Bronchial epithelial cell (primary cell): ENCODE measurements around the gene PPP2R5C. TPM values are rescaled to one million over a fixed set of nuclear protein-coding genes. Genes with fewer than 3 reads are reported as not detected.

Experiments
- DNase-seq: peaks from one replicate; pipeline ENCODE4 v3.0.0-alpha.2; 2010; ENCODE audit warnings: low read depth
- FAIRE-seq: peaks from 2 replicates; lab custom pipeline; 2011; peaks lifted over from hg19 to GRCh38; lab: Jason Lieb, UNC
- H3K27me3 ChIP-seq: 2 replicates; pipeline ENCODE4 v1.5.1; 2011; ENCODE audit warnings: low read length; ENCODE audit not compliant: control insufficient read depth, insufficient read depth
- H3K36me3 ChIP-seq: 2 replicates; pipeline ENCODE4 v1.5.1; 2011; ENCODE audit warnings: low read length; ENCODE audit not compliant: control insufficient read depth, insufficient read depth
- H3K4me3 ChIP-seq: 2 replicates; pipeline ENCODE4 v1.5.1; 2011; ENCODE audit warnings: mild to moderate bottlenecking, low read depth, low read length, control low read depth
- total RNA-seq: library from RNA; depleted of rRNA; stranded (reverse); fragments of >200 nt; gene quantifications from 2 replicates; pipeline ENCODE4 v1.2.1, GENCODE V29; 2014
- TF ChIP-seq, protein P1 (sequence below): IDR thresholded peaks from 2 replicates; pipeline ENCODE4 v1.5.1; 2011; ENCODE audit warnings: mild to moderate bottlenecking, moderate library complexity, low read length, control low read depth, inconsistent platforms; ENCODE audit not compliant: insufficient read depth, severe bottlenecking

The PPP2R5C gene
- total RNA-seq, 1 donor from 2014 or later: 71.3 TPM

- H3K4me3 ChIP-seq: no peak overlapping the region
- no peaks in the 10 kb centered on the region for H3K27me3 ChIP-seq
- DNase-seq (no peak), FAIRE-seq (no peak)
- TF ChIP-seq, protein P1, sequence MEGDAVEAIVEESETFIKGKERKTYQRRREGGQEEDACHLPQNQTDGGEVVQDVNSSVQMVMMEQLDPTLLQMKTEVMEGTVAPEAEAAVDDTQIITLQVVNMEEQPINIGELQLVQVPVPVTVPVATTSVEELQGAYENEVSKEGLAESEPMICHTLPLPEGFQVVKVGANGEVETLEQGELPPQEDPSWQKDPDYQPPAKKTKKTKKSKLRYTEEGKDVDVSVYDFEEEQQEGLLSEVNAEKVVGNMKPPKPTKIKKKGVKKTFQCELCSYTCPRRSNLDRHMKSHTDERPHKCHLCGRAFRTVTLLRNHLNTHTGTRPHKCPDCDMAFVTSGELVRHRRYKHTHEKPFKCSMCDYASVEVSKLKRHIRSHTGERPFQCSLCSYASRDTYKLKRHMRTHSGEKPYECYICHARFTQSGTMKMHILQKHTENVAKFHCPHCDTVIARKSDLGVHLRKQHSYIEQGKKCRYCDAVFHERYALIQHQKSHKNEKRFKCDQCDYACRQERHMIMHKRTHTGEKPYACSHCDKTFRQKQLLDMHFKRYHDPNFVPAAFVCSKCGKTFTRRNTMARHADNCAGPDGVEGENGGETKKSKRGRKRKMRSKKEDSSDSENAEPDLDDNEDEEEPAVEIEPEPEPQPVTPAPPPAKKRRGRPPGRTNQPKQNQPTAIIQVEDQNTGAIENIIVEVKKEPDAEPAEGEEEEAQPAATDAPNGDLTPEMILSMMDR: no peak
- no peaks in the 10 kb centered on the region for H3K36me3 ChIP-seq
Measured at GRCh38 chr14:101715210-101716076, 46.1 kb upstream of the PPP2R5C start.

GRCh38 chr14:101716077-101716950 is 45.2 kb upstream of the PPP2R5C start:
- Histone ChIP-seq H3K4me3 (no peak overlapping the region), H3K36me3 (no peaks in the 10 kb centered on the region), H3K27me3 (no peaks in the 10 kb centered on the region)
- FAIRE-seq: no peak
- TF ChIP-seq, protein P1: no peak
- DNase-seq: no peak

DNA sequence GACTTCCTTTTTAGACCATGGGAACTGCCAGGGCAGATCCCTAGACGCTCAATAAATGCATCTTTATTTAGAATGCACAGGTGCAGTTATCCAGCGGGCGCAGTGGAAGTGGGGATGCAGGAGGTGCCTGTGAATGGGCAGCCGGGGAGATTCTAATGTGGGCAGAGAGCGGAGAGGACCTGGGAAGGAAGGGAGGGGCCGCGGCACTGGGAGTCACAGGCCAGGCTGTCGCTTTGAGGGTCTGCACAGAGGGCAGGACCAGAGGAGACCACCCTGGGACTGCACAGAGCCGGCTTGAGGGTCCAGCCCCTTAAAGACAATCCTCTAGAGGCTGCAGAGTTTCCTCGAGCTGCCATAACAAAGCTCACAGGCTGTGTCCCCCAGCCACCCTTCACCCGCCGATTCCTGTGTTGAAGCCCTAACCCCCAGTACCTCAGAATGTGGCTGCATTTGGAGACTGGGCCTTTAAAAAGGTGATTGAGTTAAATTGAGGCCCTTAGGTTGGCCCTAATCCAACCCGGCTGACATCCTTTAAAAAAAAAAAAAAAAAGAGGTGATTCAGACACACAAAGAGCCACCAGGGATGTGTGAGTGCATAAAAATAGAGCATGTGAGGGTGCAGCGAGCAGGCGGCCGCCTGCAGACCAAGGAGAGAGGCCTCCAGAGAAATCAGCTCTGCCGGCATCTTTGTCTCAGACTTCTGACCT is 44.4 kb upstream of the PPP2R5C start:
- no peaks in the 10 kb centered on the region for H3K36me3 ChIP-seq
- no peaks in the 10 kb centered on the region for H3K27me3 ChIP-seq
- DNase-seq (peak; percentile 21), FAIRE-seq (no peak)
- no peak overlapping the region for H3K4me3 ChIP-seq
- TF ChIP-seq, protein P1: no peak

- Histone ChIP-seq H3K27me3 (no peaks in the 10 kb centered on the region), H3K36me3 (no peaks in the 10 kb centered on the region), H3K4me3 (no peak overlapping the region)
- TF ChIP-seq, protein P1: no peak
- FAIRE-seq (no peak), DNase-seq (no peak)
Measured at GRCh38 chr14:101717663-101718490, 43.6 kb upstream of the PPP2R5C start.

- Histone ChIP-seq H3K4me3 (no peak overlapping the region), H3K27me3 (no peaks in the 10 kb centered on the region), H3K36me3 (no peaks in the 10 kb centered on the region)
- DNase-seq: no peak
- no peak for FAIRE-seq
- TF ChIP-seq, protein P1: no peak
Measured at GRCh38 chr14:101719045-101719645, 42.4 kb upstream of the PPP2R5C start.
